ENCODE results near the gene PTK6.

DNA sequence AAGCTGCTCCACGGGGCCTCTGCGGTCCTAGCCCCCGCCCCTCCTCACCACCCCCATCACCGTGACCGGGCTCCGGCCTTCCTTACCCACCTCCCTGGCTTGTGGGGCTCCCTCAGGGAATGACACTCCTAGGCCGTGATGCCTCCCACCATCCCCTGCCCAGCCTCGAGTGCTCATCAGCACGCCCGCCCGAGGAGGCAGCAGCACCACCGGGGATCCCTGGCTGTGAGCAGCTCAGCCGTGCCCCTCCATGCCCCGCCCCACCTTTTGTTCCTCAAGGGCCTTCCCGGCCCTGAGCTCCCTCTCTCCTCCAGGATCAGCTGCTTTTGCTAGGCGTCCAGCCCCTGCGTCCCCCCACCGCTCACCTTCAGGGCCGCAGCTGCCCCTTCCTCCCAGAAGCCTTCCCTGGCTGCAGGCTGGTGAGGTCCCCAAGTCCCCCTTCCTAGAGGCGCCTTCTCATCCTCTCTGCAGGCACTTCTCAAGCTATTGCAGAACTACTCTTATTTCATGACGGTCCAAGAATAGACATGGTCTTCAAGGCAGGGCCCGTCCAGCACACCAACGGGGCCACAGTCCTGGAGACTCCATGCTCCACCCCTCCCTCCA lies 19.8 kb upstream of the PTK6 start:
- TF ChIP-seq, protein P1, sequence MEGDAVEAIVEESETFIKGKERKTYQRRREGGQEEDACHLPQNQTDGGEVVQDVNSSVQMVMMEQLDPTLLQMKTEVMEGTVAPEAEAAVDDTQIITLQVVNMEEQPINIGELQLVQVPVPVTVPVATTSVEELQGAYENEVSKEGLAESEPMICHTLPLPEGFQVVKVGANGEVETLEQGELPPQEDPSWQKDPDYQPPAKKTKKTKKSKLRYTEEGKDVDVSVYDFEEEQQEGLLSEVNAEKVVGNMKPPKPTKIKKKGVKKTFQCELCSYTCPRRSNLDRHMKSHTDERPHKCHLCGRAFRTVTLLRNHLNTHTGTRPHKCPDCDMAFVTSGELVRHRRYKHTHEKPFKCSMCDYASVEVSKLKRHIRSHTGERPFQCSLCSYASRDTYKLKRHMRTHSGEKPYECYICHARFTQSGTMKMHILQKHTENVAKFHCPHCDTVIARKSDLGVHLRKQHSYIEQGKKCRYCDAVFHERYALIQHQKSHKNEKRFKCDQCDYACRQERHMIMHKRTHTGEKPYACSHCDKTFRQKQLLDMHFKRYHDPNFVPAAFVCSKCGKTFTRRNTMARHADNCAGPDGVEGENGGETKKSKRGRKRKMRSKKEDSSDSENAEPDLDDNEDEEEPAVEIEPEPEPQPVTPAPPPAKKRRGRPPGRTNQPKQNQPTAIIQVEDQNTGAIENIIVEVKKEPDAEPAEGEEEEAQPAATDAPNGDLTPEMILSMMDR (IDR thresholded peaks at IDR 0.05; ENCODE audit: low read length) = no peak
- TF ChIP-seq EZH2phosphoT487 (IDR thresholded peaks at IDR 0.05; ENCODE audit: low read length) (no peak), EZH2 (optimal IDR thresholded peaks at IDR 0.05; ENCODE audit: low read depth, low read length) (no peak)

Measured in MM.1S (cell line).